WTC11 (cell line): ENCODE measurements around the gene IRX2. TPM values are rescaled to one million over a fixed set of nuclear protein-coding genes. Genes with fewer than 3 reads are reported as not detected.

Experiments
- ATAC-seq: fragments of 200-7000 bp; cut with Tn5 transposase; 2 replicates; pipeline ENCODE4 v1.10.0; 2021; ENCODE audit warnings: mild to moderate bottlenecking, moderate library complexity
- CTCF ChIA-PET: fragments of 300-600 bp; sonication (Branson Sonifier 250); formaldehyde crosslinking; loops from one replicate; lab custom pipeline; 2021; ENCODE audit warnings: antibody characterized with exemption; lab: Charles Lee
- POLR2A ChIA-PET: fragments of 350-600 bp; sonication (Branson Sonifier 250); formaldehyde crosslinking; loops from one replicate; lab custom pipeline; 2021; ENCODE audit warnings: antibody characterized with exemption; lab: Charles Lee
- DNase-seq: peaks from one replicate; pipeline ENCODE4 v3.0.0; 2021; ENCODE audit warnings: low spot score
- H3K27ac Mint-ChIP-seq: 2 replicates; pipeline ENCODE4 v1.8.0; 2021; ENCODE audit warnings: mixed read lengths
- H3K27me3 Mint-ChIP-seq: 2 replicates; pipeline ENCODE4 v1.8.0; 2021; ENCODE audit warnings: low read depth, mild to moderate bottlenecking, moderate library complexity, mixed read lengths
- H3K36me3 Mint-ChIP-seq: 2 replicates; pipeline ENCODE4 v1.8.0; 2021; ENCODE audit warnings: mixed read lengths
- H3K4me1 Mint-ChIP-seq: 2 replicates; pipeline ENCODE4 v1.8.0; 2022; ENCODE audit warnings: mixed read lengths
- H3K4me3 Mint-ChIP-seq: 2 replicates; pipeline ENCODE4 v1.8.0; 2021; ENCODE audit warnings: mild to moderate bottlenecking, moderate library complexity, mixed read lengths
- H3K9me3 Mint-ChIP-seq: 2 replicates; pipeline ENCODE4 v1.8.0; 2021; ENCODE audit warnings: mixed read lengths
- CBFB ChIP-seq: sonication (generic); formaldehyde crosslinking; IDR thresholded peaks from 2 replicates; pipeline ENCODE4 v1.8.1; 2022; ENCODE audit warnings: mild to moderate bottlenecking, low read depth, missing genetic modification reagents
- ESRRA ChIP-seq: sonication (generic); formaldehyde crosslinking; IDR thresholded peaks from 2 replicates; pipeline ENCODE4 v1.8.1; 2022; ENCODE audit warnings: mild to moderate bottlenecking, missing genetic modification reagents, borderline replicate concordance
- ETV6 ChIP-seq: sonication (generic); formaldehyde crosslinking; IDR thresholded peaks from 2 replicates; pipeline ENCODE4 v1.8.1; 2022; ENCODE audit warnings: mild to moderate bottlenecking, missing genetic modification reagents
- GTF2I ChIP-seq: fragments of 250-450 bp; sonication (Bioruptor Pico); conservative IDR thresholded peaks from 2 replicates; pipeline ENCODE4 v1.4.0; 2021; ENCODE audit warnings: mild to moderate bottlenecking
- HMGA2 ChIP-seq: fragments of 250-450 bp; sonication (Bioruptor Pico); IDR thresholded peaks from 2 replicates; pipeline ENCODE4 v1.4.0; 2021; ENCODE audit warnings: mild to moderate bottlenecking, moderate library complexity
- KAT7 ChIP-seq: sonication (generic); formaldehyde crosslinking; IDR thresholded peaks from 2 replicates; pipeline ENCODE4 v1.8.1; 2023; ENCODE audit warnings: missing genetic modification reagents, mild to moderate bottlenecking, borderline replicate concordance
- NFATC4 ChIP-seq: fragments of 250-450 bp; sonication (Bioruptor Pico); IDR thresholded peaks from 2 replicates; pipeline ENCODE4 v1.9.0; 2021; ENCODE audit warnings: mild to moderate bottlenecking
- NFYB ChIP-seq: sonication (generic); formaldehyde crosslinking; conservative IDR thresholded peaks from 2 replicates; pipeline ENCODE4 v1.8.0; 2022; ENCODE audit warnings: low read depth, missing genetic modification reagents
- PREB ChIP-seq: sonication (generic); formaldehyde crosslinking; IDR thresholded peaks from 2 replicates; pipeline ENCODE4 v1.8.1; 2022; ENCODE audit warnings: mild to moderate bottlenecking, missing genetic modification reagents, moderate library complexity, borderline replicate concordance
- SMAD3 ChIP-seq: sonication (generic); formaldehyde crosslinking; IDR thresholded peaks from 2 replicates; pipeline ENCODE4 v1.8.0; 2022; ENCODE audit warnings: missing genetic modification reagents, mild to moderate bottlenecking, borderline replicate concordance
- SMAD4 ChIP-seq: sonication (generic); formaldehyde crosslinking; IDR thresholded peaks from 2 replicates; pipeline ENCODE4 v1.8.0; 2022; ENCODE audit warnings: mild to moderate bottlenecking, missing genetic modification reagents
- TCF7 ChIP-seq: sonication (generic); formaldehyde crosslinking; IDR thresholded peaks from 2 replicates; pipeline ENCODE4 v1.8.0; 2022; ENCODE audit warnings: mild to moderate bottlenecking, low read depth, missing genetic modification reagents, moderate library complexity
- ZNF121 ChIP-seq: sonication (generic); formaldehyde crosslinking; IDR thresholded peaks from 2 replicates; pipeline ENCODE4 v1.8.0; 2023; ENCODE audit warnings: missing genetic modification reagents
- ZNF281 ChIP-seq: sonication (generic); formaldehyde crosslinking; IDR thresholded peaks from 2 replicates; pipeline ENCODE4 v1.8.0; 2023; ENCODE audit warnings: mild to moderate bottlenecking, missing genetic modification reagents
- ZNF396 ChIP-seq: fragments of 250-450 bp; sonication (Bioruptor Pico); IDR thresholded peaks from 2 replicates; pipeline ENCODE4 v1.8.0; 2021; ENCODE audit warnings: mild to moderate bottlenecking, moderate library complexity, borderline replicate concordance
- ZNF671 ChIP-seq: fragments of 250-450 bp; sonication (Bioruptor Pico); IDR thresholded peaks from 2 replicates; pipeline ENCODE4 v1.8.0; 2021; ENCODE audit warnings: mild to moderate bottlenecking
- total RNA-seq: library from RNA; stranded (reverse); gene quantifications from 3 replicates; pipeline ENCODE4 v1.2.3, GENCODE V29; 2021
- TF ChIP-seq, protein P1 (sequence below): sonication (generic); formaldehyde crosslinking; IDR thresholded peaks from 2 replicates; pipeline ENCODE4 v1.8.0; 2022; ENCODE audit warnings: missing genetic modification reagents
- TF ChIP-seq, protein P2 (sequence below): fragments of 250-450 bp; sonication (Bioruptor Pico); IDR thresholded peaks from 2 replicates; pipeline ENCODE4 v2.1.2; 2022; ENCODE audit warnings: mild to moderate bottlenecking, moderate library complexity
- TF ChIP-seq, protein P3 (sequence below): sonication (generic); formaldehyde crosslinking; conservative IDR thresholded peaks from 2 replicates; pipeline ENCODE4 v1.8.1; 2023; ENCODE audit warnings: mild to moderate bottlenecking, low read depth, missing genetic modification reagents, moderate library complexity

The IRX2 gene
- total RNA-seq, 1 experiment from 2014 or later, result 63.2 TPM

DNA sequence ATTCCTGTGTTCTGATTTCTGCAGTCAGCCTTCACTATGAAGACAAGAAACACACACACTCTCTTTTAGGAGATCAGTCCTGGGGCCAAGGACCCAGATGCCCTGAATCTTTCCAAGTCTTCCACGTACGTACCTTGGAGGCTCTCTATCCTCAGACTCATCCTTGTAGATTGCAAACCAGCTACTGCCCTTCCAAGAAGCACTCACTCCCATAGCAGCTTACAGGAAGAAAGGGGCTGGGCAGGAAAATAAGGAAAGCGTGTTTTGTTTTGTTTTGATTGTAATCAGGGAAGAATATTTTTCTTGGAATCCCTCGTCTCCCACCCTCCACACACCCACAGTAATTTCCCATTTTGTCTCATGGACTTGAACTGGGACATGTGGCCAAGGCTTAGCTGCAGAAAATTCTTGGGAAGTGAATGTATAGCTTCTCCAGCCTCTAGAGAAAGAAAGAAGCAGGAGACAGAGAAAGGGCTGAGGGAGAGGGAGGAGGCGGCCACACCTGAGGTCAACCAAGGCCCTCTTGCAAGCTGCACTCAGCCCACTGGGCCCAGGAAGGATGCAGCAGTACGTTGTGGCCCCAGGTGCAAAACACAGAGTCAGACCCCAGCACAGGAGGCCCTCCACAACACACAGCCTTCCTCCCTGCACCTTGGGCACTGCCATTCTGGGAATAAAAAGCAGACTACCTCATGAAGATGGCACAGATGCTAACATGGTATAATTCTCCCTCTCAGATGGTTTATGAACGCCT is 29.9 kb downstream of the IRX2 start (continued):
- TF ChIP-seq, protein P1, sequence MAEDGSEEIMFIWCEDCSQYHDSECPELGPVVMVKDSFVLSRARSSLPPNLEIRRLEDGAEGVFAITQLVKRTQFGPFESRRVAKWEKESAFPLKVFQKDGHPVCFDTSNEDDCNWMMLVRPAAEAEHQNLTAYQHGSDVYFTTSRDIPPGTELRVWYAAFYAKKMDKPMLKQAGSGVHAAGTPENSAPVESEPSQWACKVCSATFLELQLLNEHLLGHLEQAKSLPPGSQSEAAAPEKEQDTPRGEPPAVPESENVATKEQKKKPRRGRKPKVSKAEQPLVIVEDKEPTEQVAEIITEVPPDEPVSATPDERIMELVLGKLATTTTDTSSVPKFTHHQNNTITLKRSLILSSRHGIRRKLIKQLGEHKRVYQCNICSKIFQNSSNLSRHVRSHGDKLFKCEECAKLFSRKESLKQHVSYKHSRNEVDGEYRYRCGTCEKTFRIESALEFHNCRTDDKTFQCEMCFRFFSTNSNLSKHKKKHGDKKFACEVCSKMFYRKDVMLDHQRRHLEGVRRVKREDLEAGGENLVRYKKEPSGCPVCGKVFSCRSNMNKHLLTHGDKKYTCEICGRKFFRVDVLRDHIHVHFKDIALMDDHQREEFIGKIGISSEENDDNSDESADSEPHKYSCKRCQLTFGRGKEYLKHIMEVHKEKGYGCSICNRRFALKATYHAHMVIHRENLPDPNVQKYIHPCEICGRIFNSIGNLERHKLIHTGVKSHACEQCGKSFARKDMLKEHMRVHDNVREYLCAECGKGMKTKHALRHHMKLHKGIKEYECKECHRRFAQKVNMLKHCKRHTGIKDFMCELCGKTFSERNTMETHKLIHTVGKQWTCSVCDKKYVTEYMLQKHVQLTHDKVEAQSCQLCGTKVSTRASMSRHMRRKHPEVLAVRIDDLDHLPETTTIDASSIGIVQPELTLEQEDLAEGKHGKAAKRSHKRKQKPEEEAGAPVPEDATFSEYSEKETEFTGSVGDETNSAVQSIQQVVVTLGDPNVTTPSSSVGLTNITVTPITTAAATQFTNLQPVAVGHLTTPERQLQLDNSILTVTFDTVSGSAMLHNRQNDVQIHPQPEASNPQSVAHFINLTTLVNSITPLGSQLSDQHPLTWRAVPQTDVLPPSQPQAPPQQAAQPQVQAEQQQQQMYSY, result no peak
- TF ChIP-seq HMGA2 (no peak), ZNF396 (CRISPR knock-in tag) (no peak), CBFB (CRISPR knock-in tag) (no peak), ETV6 (CRISPR knock-in tag) (no peak), TCF7 (CRISPR knock-in tag) (no peak), GTF2I (CRISPR knock-in tag) (no peak)
- TF ChIP-seq, all 79 proteins: peak for 0

- no peak for ATAC-seq
- no peaks in the 10 kb centered on the region for H3K9me3 Mint-ChIP-seq
- TF ChIP-seq ZNF281 (CRISPR knock-in tag) (no peak), ZNF671 (CRISPR knock-in tag) (no peak), NFATC4 (CRISPR knock-in tag) (no peak), KAT7 (CRISPR knock-in tag) (no peak)
- TF ChIP-seq, protein P2, sequence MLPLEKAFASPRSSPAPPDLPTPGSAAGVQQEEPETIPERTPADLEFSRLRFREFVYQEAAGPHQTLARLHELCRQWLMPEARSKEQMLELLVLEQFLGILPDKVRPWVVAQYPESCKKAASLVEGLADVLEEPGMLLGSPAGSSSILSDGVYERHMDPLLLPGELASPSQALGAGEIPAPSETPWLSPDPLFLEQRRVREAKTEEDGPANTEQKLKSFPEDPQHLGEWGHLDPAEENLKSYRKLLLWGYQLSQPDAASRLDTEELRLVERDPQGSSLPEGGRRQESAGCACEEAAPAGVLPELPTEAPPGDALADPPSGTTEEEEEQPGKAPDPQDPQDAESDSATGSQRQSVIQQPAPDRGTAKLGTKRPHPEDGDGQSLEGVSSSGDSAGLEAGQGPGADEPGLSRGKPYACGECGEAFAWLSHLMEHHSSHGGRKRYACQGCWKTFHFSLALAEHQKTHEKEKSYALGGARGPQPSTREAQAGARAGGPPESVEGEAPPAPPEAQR (CRISPR knock-in tag), result no peak
- TF ChIP-seq, all 79 proteins: peak for 0
- ChIA-PET POLR2A (no interaction called here), CTCF (no interaction called here)
- Mint-ChIP-seq H3K4me1 (no peaks in the 10 kb centered on the region), H3K4me3 (no peak overlapping the region), H3K27me3 (no peaks in the 10 kb centered on the region), H3K36me3 (no peaks in the 10 kb centered on the region), H3K27ac (no peak overlapping the region)
- DNase-seq, result no peak
Measured at GRCh38 chr5:2719332-2719731, 32.1 kb downstream of the IRX2 start.

DNA sequence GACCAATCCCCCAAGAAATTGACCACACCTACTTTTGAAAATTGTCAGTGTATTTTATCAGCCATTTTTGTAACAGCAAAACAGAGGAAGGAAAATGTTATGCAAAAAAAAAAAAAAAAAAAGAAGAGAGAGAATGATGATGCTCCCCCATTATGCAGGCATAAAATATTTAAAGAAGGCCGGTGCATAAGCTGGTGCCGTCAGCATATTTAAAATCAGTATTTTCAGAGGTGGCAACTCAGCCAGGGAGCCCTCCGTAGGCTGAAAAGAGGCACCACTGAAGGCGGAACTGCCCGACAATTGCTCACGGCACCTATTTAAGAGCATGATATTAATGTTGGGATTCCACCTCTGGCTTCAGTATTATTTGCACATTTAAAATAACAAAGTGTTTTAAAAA is 33.4 kb downstream of the IRX2 start:
- Mint-ChIP-seq H3K36me3 (no peaks in the 10 kb centered on the region), H3K4me1 (no peaks in the 10 kb centered on the region), H3K27me3 (no peaks in the 10 kb centered on the region), H3K9me3 (no peaks in the 10 kb centered on the region), H3K4me3 (no peak overlapping the region), H3K27ac (no peak overlapping the region)
- ChIA-PET POLR2A (no interaction called here), CTCF (interaction anchor here (0.6 to 0.7 kb wide), 2 partner anchors 213 to 553 kb away, joined by 3 read pairs; no protein-coding TSS in a partner anchor)
- ATAC-seq, result no peak
- no peak for DNase-seq
- TF ChIP-seq ZNF121, result no peak
- TF ChIP-seq PREB (CRISPR knock-in tag), result no peak
- TF ChIP-seq NFATC4 (CRISPR knock-in tag), result no peak
- TF ChIP-seq SMAD3, result no peak
- TF ChIP-seq, protein P3, sequence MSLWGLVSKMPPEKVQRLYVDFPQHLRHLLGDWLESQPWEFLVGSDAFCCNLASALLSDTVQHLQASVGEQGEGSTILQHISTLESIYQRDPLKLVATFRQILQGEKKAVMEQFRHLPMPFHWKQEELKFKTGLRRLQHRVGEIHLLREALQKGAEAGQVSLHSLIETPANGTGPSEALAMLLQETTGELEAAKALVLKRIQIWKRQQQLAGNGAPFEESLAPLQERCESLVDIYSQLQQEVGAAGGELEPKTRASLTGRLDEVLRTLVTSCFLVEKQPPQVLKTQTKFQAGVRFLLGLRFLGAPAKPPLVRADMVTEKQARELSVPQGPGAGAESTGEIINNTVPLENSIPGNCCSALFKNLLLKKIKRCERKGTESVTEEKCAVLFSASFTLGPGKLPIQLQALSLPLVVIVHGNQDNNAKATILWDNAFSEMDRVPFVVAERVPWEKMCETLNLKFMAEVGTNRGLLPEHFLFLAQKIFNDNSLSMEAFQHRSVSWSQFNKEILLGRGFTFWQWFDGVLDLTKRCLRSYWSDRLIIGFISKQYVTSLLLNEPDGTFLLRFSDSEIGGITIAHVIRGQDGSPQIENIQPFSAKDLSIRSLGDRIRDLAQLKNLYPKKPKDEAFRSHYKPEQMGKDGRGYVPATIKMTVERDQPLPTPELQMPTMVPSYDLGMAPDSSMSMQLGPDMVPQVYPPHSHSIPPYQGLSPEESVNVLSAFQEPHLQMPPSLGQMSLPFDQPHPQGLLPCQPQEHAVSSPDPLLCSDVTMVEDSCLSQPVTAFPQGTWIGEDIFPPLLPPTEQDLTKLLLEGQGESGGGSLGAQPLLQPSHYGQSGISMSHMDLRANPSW (CRISPR knock-in tag), result no peak
- TF ChIP-seq ESRRA (CRISPR knock-in tag), result no peak
- TF ChIP-seq SMAD4 (CRISPR knock-in tag), result no peak
- no peak for TF ChIP-seq NFYB
